Measurements from ENCODE around the gene HTR2C. TPM values are rescaled to one million over a fixed set of nuclear protein-coding genes. Genes with fewer than 3 reads are reported as not detected.
A peak's percentile ranks its signal among the peaks of the same experiment; 100 is the strongest.
"Not testable (repeated sequence)": the region's sequence is repeated elsewhere in the genome, so short reads cannot be mapped to it uniquely, and the experiment has no call there.

HTR2C gene
- total RNA-seq, 4 donors from 2014 or later: 15.7 TPM; not detected in 3

GRCh38 chrX:114599911-114600310 lies 16.0 kb downstream of the HTR2C start:
- Histone ChIP-seq H3K4me3 (no peak overlapping the region), H3K27ac (no peak overlapping the region), H3K27me3 (peaks cover 0 to 24% of the 10 kb centered on the region in 2 donors), H3K9me3 (no peaks in the 10 kb centered on the region), H3K4me1 (no peaks in the 10 kb centered on the region), H3K36me3 (no peaks in the 10 kb centered on the region)
- no peak for DNase-seq
- TF ChIP-seq CTCF (IDR thresholded peaks at IDR 0.05): no peak
- no peak for TF ChIP-seq POLR2A (IDR thresholded peaks at IDR 0.05)
- intact Hi-C loops (cut with DNase I; ENCODE audit: low total_unique reads): no loop called here

GRCh38 chrX:114606619-114607018 lies 22.7 kb downstream of the HTR2C start:
- H3K4me1 ChIP-seq; DNase-seq; H3K27ac ChIP-seq; H3K9me3 ChIP-seq; H3K27me3 ChIP-seq; intact Hi-C loops (cut with DNase I; ENCODE audit: low total_unique reads); H3K4me3 ChIP-seq; H3K36me3 ChIP-seq: not testable (repeated sequence)

- H3K9me3 ChIP-seq: no peaks in the 10 kb centered on the region
- H3K4me3 ChIP-seq: no peak overlapping the region
- peaks cover 0 to 4% of the 10 kb centered on the region in 2 donors for H3K27me3 ChIP-seq
- H3K4me1 ChIP-seq: no peaks in the 10 kb centered on the region
- H3K27ac ChIP-seq: no peak overlapping the region
- H3K36me3 ChIP-seq: no peaks in the 10 kb centered on the region
- intact Hi-C loops (cut with DNase I; ENCODE audit: low total_unique reads): no loop called here
- DNase-seq: peak in 1 of 2 donors; percentile 20
- TF ChIP-seq CTCF (IDR thresholded peaks at IDR 0.05) (peak; percentile 55 to 73 (median 64)), POLR2A (IDR thresholded peaks at IDR 0.05) (no peak)
Measured at GRCh38 chrX:114611018-114611619, 27.2 kb downstream of the HTR2C start.

DNA sequence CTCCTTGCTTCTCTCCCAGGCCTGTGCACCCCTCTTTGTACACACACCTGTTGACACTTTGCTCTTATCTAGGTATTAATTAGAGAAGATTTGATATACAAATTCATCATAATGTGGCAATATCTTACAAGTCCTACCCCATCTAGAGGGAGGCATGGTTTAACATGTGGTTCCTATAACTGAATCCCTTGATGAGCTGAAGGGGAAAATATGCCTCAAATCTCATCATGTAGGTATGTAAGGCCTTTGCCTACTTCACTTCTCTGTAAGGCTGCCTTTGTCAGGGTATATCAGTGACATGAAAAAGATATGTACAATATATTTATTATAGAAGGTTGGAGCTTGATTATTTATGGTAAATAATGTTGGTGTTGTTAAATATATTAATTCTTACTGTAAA lies 31.9 kb downstream of the HTR2C start:
- H3K9me3 ChIP-seq: no peaks in the 10 kb centered on the region
- H3K27ac ChIP-seq: no peak overlapping the region
- TF ChIP-seq POLR2A (IDR thresholded peaks at IDR 0.05): no peak
- no peak for TF ChIP-seq CTCF (IDR thresholded peaks at IDR 0.05)
- no peaks in the 10 kb centered on the region for H3K4me1 ChIP-seq
- H3K27me3 ChIP-seq: no peaks in the 10 kb centered on the region
- no peak for DNase-seq
- intact Hi-C loops (cut with DNase I; ENCODE audit: low total_unique reads): no loop called here
- no peaks in the 10 kb centered on the region for H3K36me3 ChIP-seq
- H3K4me3 ChIP-seq: no peak overlapping the region

GRCh38 chrX:114619874-114620273 lies 36.0 kb downstream of the HTR2C start:
- intact Hi-C loops (cut with DNase I; ENCODE audit: low total_unique reads): no loop called here
- TF ChIP-seq CTCF (IDR thresholded peaks at IDR 0.05): peak in 1 of 4 experiments; percentile 17
- TF ChIP-seq POLR2A (IDR thresholded peaks at IDR 0.05): no peak

DNA sequence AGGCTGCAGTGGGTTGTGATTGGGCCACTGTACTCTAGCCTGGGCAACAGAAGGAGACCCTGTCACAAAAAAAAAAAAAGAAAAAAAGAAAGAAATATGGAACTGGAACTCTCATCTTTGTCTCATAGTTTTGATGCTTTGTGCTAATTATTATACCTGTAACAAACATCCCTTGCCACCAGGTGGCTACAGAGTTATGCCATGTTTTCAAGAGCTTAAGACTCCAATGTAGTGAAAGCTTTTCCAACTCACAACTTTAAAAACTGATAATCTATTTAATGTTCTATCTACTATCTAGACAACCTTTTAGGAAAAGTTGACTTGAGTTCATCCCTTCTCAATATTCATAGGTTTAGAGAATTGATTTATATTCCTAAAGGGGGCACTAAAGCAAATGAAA lies 42.4 kb downstream of the HTR2C start:
- H3K27ac ChIP-seq: no peak overlapping the region
- H3K27me3 ChIP-seq: peaks cover 0 to 7% of the 10 kb centered on the region in 2 donors
- H3K4me3 ChIP-seq: no peak overlapping the region
- intact Hi-C loops (cut with DNase I; ENCODE audit: low total_unique reads): no loop called here
- no peak for DNase-seq
- TF ChIP-seq POLR2A (IDR thresholded peaks at IDR 0.05): no peak
- no peak for TF ChIP-seq CTCF (IDR thresholded peaks at IDR 0.05)
- no peaks in the 10 kb centered on the region for H3K4me1 ChIP-seq
- no peaks in the 10 kb centered on the region for H3K9me3 ChIP-seq
- no peaks in the 10 kb centered on the region for H3K36me3 ChIP-seq

More at GRCh38 chrX:114619874-114620273, 36.0 kb downstream of the HTR2C start:
- H3K27me3 ChIP-seq: no peaks in the 10 kb centered on the region
- no peak overlapping the region for H3K4me3 ChIP-seq
- no peaks in the 10 kb centered on the region for H3K4me1 ChIP-seq
- H3K36me3 ChIP-seq: no peaks in the 10 kb centered on the region
- no peak for DNase-seq
- no peak overlapping the region for H3K27ac ChIP-seq
- no peaks in the 10 kb centered on the region for H3K9me3 ChIP-seq

Data from uterus (tissue), 4 donors.